ENCODE measurements around the gene RPS19. TPM values are rescaled to one million over a fixed set of nuclear protein-coding genes. Genes with fewer than 3 reads are reported as not detected.

The RPS19 gene
- polyA plus RNA-seq, 2 of the 4 experiments (the other 2 are of a cell fraction): 3,564 to 7,778 TPM

GRCh38 chr19:41849067-41849466, 11.0 kb upstream of the RPS19 start:
- FAIRE-seq: no peak
- TF ChIP-seq, protein P1, sequence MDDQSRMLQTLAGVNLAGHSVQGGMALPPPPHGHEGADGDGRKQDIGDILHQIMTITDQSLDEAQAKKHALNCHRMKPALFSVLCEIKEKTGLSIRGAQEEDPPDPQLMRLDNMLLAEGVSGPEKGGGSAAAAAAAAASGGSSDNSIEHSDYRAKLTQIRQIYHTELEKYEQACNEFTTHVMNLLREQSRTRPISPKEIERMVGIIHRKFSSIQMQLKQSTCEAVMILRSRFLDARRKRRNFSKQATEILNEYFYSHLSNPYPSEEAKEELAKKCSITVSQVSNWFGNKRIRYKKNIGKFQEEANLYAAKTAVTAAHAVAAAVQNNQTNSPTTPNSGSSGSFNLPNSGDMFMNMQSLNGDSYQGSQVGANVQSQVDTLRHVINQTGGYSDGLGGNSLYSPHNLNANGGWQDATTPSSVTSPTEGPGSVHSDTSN (IDR thresholded peaks at IDR 0.05): no peak
- TF ChIP-seq ELK1 (IDR thresholded peaks at IDR 0.05; ENCODE audit: low read depth, low read length): no peak
- TF ChIP-seq TFCP2L1 (CRISPR knock-in tag; IDR thresholded peaks at IDR 0.05): no peak
- TF ChIP-seq BCL3 (IDR thresholded peaks at IDR 0.05): no peak
- no peak for TF ChIP-seq SMC3 (IDR thresholded peaks at IDR 0.05)
- no peak for TF ChIP-seq MAFK (IDR thresholded peaks at IDR 0.05; ENCODE audit: partially characterized antibody)
- TF ChIP-seq NR3C1 (IDR thresholded peaks at IDR 0.05): no peak
- TF ChIP-seq CHD4 (IDR thresholded peaks at IDR 0.05; ENCODE audit: borderline replicate concordance): no peak
- TF ChIP-seq PHF8 (IDR thresholded peaks at IDR 0.05; ENCODE audit: borderline replicate concordance, low read depth): no peak
- ChIA-PET POLR2A (interaction anchor here (1.6 to 3.5 kb wide), 2 partner anchors 11 to 14 kb away, joined by 3 to 17 read pairs; partner anchors contain the start of gene RPS19), CTCF (interaction anchor here (0.6 to 16.4 kb wide), 9 partner anchors 10 to 401 kb away, joined by 3 to 243 read pairs (median 8); partner anchors contain the start of gene RPS19)
- Histone ChIP-seq H3K4me1 (no peaks in the 10 kb centered on the region), H3K4me2 (no peak overlapping the region), H3K9me3 (no peaks in the 10 kb centered on the region), H3K27ac (no peak overlapping the region), H3K4me3 (no peak overlapping the region)
- DNase-seq (ENCODE audit: low read depth in 1 of 2, low spot score in 1 of 2): no peak
- 54% methylated on average over 2 of the region's 2 CpGs for WGBS (ENCODE audit: missing lambda C conversion rate)
- ATAC-seq: no peak

DNA sequence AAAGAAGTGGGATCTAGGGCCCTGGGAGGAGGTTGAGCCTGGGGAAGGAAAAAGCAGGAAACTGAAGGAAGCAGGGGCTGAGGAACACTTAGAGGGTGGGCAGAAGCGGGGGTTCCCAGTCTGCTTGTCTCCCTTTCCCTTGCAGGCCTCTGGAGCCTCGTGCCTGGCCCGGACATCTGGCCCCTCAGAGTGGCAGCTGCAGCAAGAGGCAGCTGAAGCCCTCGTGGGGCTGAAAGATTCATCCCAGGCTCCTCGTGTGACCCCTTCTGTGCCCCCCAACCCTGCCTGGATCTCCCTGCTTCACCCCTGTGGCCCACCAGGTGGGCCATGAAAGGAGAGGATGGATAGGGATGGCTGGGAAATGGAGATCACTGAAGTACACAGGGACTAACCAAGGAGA, 9.7 kb upstream of the RPS19 start:
- WGBS (ENCODE audit: missing lambda C conversion rate): 17% methylated on average over 5 of the region's 5 CpGs
- no peak overlapping the region for H3K4me2 ChIP-seq
- no peak for ATAC-seq
- no peak overlapping the region for H3K4me3 ChIP-seq
- POLR2A ChIA-PET: interaction anchor here (0.6 to 3.5 kb wide), 3 partner anchors 9 to 15 kb away, joined by 3 to 17 read pairs (median 10); partner anchors contain the start of gene RPS19
- no peak overlapping the region for H3K27ac ChIP-seq
- FAIRE-seq: no peak
- CTCF ChIA-PET: interaction anchor here (0.6 to 16.4 kb wide), 12 partner anchors 8 to 1479 kb away, joined by 3 to 243 read pairs (median 4); partner anchors contain the start of genes CEACAM6 and RPS19
- no peaks in the 10 kb centered on the region for H3K9me3 ChIP-seq
- TF ChIP-seq MAZ (IDR thresholded peaks at IDR 0.05; ENCODE audit: borderline replicate concordance, low read depth, low read length) (no peak), RCOR1 (IDR thresholded peaks at IDR 0.05; ENCODE audit: low read depth, low read length) (no peak), TP53 (CRISPR knock-in tag; IDR thresholded peaks at IDR 0.05) (no peak), EP300 (IDR thresholded peaks at IDR 0.05) (no peak), TFCP2L1 (CRISPR knock-in tag; IDR thresholded peaks at IDR 0.05) (no peak), FOSL2 (IDR thresholded peaks at IDR 0.05) (no peak), FOSL2 (CRISPR knock-in tag; IDR thresholded peaks at IDR 0.05) (no peak), FOSB (CRISPR knock-in tag; IDR thresholded peaks at IDR 0.05) (no peak), RAD21 (conservative IDR thresholded peaks at IDR 0.05 in 1 of 2, IDR thresholded peaks at IDR 0.05 in 1 of 2) (no peak)
- TF ChIP-seq, protein P2, sequence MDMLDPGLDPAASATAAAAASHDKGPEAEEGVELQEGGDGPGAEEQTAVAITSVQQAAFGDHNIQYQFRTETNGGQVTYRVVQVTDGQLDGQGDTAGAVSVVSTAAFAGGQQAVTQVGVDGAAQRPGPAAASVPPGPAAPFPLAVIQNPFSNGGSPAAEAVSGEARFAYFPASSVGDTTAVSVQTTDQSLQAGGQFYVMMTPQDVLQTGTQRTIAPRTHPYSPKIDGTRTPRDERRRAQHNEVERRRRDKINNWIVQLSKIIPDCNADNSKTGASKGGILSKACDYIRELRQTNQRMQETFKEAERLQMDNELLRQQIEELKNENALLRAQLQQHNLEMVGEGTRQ (IDR thresholded peaks at IDR 0.05): no peak
- H3K4me1 ChIP-seq: no peaks in the 10 kb centered on the region
- no peak for DNase-seq (ENCODE audit: low read depth in 1 of 2, low spot score in 1 of 2)

GRCh38 chr19:41851456-41851855, 8.6 kb upstream of the RPS19 start:
- TF ChIP-seq FOSB (CRISPR knock-in tag; IDR thresholded peaks at IDR 0.05) (no peak), CTCF (IDR thresholded peaks at IDR 0.05) (no peak), CBX2 (IDR thresholded peaks at IDR 0.05; ENCODE audit: borderline replicate concordance, low read depth) (no peak), ZSCAN20 (CRISPR knock-in tag; IDR thresholded peaks at IDR 0.05) (no peak), EP300 (IDR thresholded peaks at IDR 0.05) (no peak), TP53 (CRISPR knock-in tag; IDR thresholded peaks at IDR 0.05) (no peak), BHLHE40 (IDR thresholded peaks at IDR 0.05; ENCODE audit: low read depth, low read length) (no peak), TFCP2L1 (CRISPR knock-in tag; IDR thresholded peaks at IDR 0.05) (no peak), ZC3H11A (IDR thresholded peaks at IDR 0.05) (no peak), HOXB5 (CRISPR knock-in tag; IDR thresholded peaks at IDR 0.05) (no peak)
- TF ChIP-seq, protein P3, sequence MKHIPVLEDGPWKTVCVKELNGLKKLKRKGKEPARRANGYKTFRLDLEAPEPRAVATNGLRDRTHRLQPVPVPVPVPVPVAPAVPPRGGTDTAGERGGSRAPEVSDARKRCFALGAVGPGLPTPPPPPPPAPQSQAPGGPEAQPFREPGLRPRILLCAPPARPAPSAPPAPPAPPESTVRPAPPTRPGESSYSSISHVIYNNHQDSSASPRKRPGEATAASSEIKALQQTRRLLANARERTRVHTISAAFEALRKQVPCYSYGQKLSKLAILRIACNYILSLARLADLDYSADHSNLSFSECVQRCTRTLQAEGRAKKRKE (CRISPR knock-in tag; IDR thresholded peaks at IDR 0.05; ENCODE audit: low read depth): no peak
- Histone ChIP-seq H3K4me2 (no peak overlapping the region), H3K9me3 (no peaks in the 10 kb centered on the region), H3K27ac (no peak overlapping the region), H3K4me1 (no peaks in the 10 kb centered on the region), H3K4me3 (no peak overlapping the region)
- ATAC-seq (no peak), FAIRE-seq (no peak), DNase-seq (ENCODE audit: low read depth in 1 of 2, low spot score in 1 of 2) (no peak)
- CTCF ChIA-PET: interaction anchor here (0.6 to 16.4 kb wide), 16 partner anchors 8 to 210 kb away, joined by 3 to 243 read pairs (median 4); partner anchors contain the start of genes CEACAM3, CEACAM6 and RPS19
- 20% methylated on average over 4 of the region's 4 CpGs for WGBS (ENCODE audit: missing lambda C conversion rate)
- POLR2A ChIA-PET: interaction anchor here (2.1 kb wide), 1 partner anchor 8 kb away, joined by 10 read pairs; the partner anchor contains the start of gene RPS19
